ENCODE measurements around the gene PIAS4. TPM values are rescaled to one million over a fixed set of nuclear protein-coding genes. Genes with fewer than 3 reads are reported as not detected.

Gene PIAS4
- total and polyA plus RNA-seq, 10 of the 15 experiments (the other 5 are each of a cell fraction or from before 2014, with no cell fraction given): 0.13 to 25.1 (median 11.3) TPM

DNA sequence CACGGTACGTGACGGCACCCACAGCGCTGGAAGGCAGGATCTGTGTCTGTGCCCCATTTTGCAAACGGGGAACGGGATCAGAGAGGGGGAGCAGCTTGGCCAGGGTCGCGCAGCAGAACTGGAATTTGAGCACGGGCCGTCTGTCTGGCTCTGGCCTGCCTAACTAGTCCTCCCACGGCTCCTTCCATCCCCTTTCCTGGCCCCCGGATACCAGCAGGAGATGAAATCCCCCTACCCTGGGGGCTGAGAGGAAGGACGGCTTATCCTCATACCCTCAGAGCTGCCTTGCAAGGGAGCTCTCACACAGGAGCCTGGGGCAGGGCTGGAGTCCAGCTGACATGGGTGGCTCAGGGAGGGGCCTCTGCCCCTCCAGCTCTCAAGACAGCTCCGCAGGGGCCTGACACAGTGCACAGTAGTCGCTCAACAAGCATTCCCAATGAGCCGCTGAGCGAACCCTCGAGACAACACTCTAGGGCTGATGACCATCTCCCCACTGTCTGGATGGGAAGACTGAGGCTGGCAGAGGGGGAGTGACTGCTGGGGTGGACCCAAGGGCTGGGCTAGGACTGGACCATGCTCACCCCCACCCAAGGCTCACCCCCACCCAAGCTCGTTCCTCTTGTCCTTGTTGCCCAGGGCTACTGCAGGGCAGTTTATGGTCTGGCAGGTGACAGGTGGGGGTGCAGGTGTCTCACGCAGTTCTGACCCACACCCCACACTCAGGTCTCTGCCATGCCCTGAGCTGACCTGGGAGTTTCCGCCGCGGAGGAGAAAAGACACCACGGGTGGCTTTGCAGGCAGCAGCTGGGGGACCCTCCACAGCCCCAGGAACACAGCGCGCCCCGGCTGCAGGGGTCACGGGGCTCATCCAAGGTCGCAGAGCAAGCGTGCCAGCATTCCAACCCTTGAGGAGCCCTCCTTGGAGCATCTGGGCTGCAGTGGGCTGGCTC, 55.2 kb downstream of the PIAS4 start:
- RAD21 ChIA-PET (ENCODE audit: unreplicated experiment): interaction anchor here (0.8 to 1.8 kb wide), 2 partner anchors 53 to 77 kb away, joined by 4 to 8 read pairs; partner anchors contain the start of gene EEF2
- DNase-seq (ENCODE audit: low read depth, low spot score) (no peak), ATAC-seq (no peak), FAIRE-seq (no peak)
- TF ChIP-seq RELA (IDR thresholded peaks at IDR 0.05; ENCODE audit: borderline replicate concordance, partially characterized antibody) (no peak), POLR2AphosphoS2 (IDR thresholded peaks at IDR 0.05; ENCODE audit: low read depth, low read length) (peak; percentile 55; the same call in 1 of the 2 replicates), TCF12 (IDR thresholded peaks at IDR 0.05; ENCODE audit: low read depth, low read length) (0 out of 2 replicates have a peak, but pooled peaks have one; percentile 0), POLR2A (IDR thresholded peaks at IDR 0.05; ENCODE audit: low read depth, low read length) (peak; percentile 40; the same call in 1 of the 2 replicates), ETV6 (conservative IDR thresholded peaks at IDR 0.05 in 1 of 2, IDR thresholded peaks at IDR 0.05 in 1 of 2; ENCODE audit: borderline replicate concordance in 1 of 2, low read depth in 1 of 2) (no peak), POLR2AphosphoS5 (IDR thresholded peaks at IDR 0.05; ENCODE audit: low read length) (peak; percentile 15), FOS (IDR thresholded peaks at IDR 0.05; ENCODE audit: borderline replicate concordance, extremely low read depth, insufficient read length) (no peak)
- TF ChIP-seq, protein P1, sequence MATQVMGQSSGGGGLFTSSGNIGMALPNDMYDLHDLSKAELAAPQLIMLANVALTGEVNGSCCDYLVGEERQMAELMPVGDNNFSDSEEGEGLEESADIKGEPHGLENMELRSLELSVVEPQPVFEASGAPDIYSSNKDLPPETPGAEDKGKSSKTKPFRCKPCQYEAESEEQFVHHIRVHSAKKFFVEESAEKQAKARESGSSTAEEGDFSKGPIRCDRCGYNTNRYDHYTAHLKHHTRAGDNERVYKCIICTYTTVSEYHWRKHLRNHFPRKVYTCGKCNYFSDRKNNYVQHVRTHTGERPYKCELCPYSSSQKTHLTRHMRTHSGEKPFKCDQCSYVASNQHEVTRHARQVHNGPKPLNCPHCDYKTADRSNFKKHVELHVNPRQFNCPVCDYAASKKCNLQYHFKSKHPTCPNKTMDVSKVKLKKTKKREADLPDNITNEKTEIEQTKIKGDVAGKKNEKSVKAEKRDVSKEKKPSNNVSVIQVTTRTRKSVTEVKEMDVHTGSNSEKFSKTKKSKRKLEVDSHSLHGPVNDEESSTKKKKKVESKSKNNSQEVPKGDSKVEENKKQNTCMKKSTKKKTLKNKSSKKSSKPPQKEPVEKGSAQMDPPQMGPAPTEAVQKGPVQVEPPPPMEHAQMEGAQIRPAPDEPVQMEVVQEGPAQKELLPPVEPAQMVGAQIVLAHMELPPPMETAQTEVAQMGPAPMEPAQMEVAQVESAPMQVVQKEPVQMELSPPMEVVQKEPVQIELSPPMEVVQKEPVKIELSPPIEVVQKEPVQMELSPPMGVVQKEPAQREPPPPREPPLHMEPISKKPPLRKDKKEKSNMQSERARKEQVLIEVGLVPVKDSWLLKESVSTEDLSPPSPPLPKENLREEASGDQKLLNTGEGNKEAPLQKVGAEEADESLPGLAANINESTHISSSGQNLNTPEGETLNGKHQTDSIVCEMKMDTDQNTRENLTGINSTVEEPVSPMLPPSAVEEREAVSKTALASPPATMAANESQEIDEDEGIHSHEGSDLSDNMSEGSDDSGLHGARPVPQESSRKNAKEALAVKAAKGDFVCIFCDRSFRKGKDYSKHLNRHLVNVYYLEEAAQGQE (IDR thresholded peaks at IDR 0.05; ENCODE audit: low read depth, low read length): no peak
- Histone ChIP-seq H4K20me1 (ENCODE audit: control insufficient read depth, insufficient read depth) (peaks cover 14% of the 10 kb centered on the region), H3K79me2 (ENCODE audit: control insufficient read depth, insufficient read depth, low read length) (peaks cover 75% of the 10 kb centered on the region), H3K9ac (ENCODE audit: control insufficient read depth, insufficient read depth, low read length) (peak overlapping the region; percentile 93; the same call in 1 of the 2 replicates), H3K27me3 (replicated peaks in 1 of 2; ENCODE audit: control insufficient read depth in 2 of 2, insufficient read depth in 2 of 2, low read length in 1 of 2) (no peaks in the 10 kb centered on the region), H3K36me3 (ENCODE audit: control insufficient read depth in 2 of 2, insufficient read depth in 2 of 2, low read length in 1 of 2) (peaks cover 4 to 9% of the 10 kb centered on the region in 2 experiments; a peak in 3 of 4 replicates), H3K4me3 (peak overlapping the region; percentile 84), H3K27ac (ENCODE audit: control insufficient read depth, insufficient read depth) (peak overlapping the region; percentile 90; the same call in 1 of the 2 replicates), H3K4me2 (ENCODE audit: control insufficient read depth, insufficient read depth) (peak overlapping the region; percentile 98), H3K9me3 (replicated peaks; ENCODE audit: control insufficient read depth, insufficient read depth, low read length) (no peaks in the 10 kb centered on the region), H3K4me1 (ENCODE audit: control insufficient read depth, insufficient read depth, low read length) (peaks cover 29% of the 10 kb centered on the region), H2AFZ (ENCODE audit: control insufficient read depth, low read depth, low read length) (no peak overlapping the region)
- no TSS peak for BruUV-seq (replicated peaks)
- in situ Hi-C loops (cut with MboI): loop anchor here (5.0 kb wide), 1 partner anchor 70 kb away; no protein-coding TSS in a partner anchor
- POLR2A ChIA-PET: interaction anchor here (0.5 to 1.1 kb wide), 3 partner anchors 14 to 61 kb away, joined by 3 to 4 read pairs (median 3); no protein-coding TSS in a partner anchor
- CTCF ChIA-PET: interaction anchor here (0.6 to 1.6 kb wide), 3 partner anchors 12 to 77 kb away, joined by 3 to 5 read pairs (median 4); no protein-coding TSS in a partner anchor
- SMC1A ChIA-PET (ENCODE audit: uncharacterized antibody, unreplicated experiment): interaction anchor here (2.7 kb wide), 1 partner anchor 47 kb away, joined by 9 read pairs; no protein-coding TSS in a partner anchor
- intact Hi-C loops (cut with micrococcal nuclease; ENCODE audit: unreplicated experiment): loop anchor here (10.0 kb wide), 1 partner anchor 122 kb away; the partner anchor contains the start of genes ANKRD24 and SIRT6
- 59% methylated on average over 30 of the region's 30 CpGs for WGBS (ENCODE audit: insufficient coverage, insufficient replicate concordance, low lambda C conversion rate, missing lambda C conversion rate)
